Measurements from ENCODE around the gene GLRA3.

DNA sequence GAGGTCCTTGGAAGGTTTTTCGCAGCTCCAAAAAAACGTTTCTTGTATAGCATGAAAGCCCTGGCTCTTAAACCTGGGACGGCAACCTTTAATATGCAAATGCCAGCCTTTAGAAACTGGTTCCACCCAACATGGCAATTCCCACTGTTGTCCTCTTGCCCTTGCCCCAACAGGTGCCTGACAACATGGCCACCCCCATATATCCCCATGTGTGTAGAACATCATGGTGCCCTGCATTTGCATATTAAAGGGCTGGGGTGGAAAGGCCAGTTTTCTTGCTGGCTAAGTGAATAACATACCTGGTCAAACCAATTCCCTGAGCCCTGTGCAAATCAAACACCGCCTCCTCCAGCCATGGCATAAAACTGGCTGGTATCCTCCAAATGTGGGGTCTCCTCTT lies 26.0 kb upstream of the GLRA3 start:
- TF ChIP-seq POLR2A (IDR thresholded peaks at IDR 0.05; ENCODE audit: low read depth, low read length) = no peak
- TF ChIP-seq CTCF (IDR thresholded peaks at IDR 0.05; ENCODE audit: extremely low read depth in 1 of 2, insufficient read depth in 1 of 2, low read depth in 1 of 2, low read length in 2 of 2) = no peak
- TF ChIP-seq EZH2 (IDR thresholded peaks at IDR 0.05; ENCODE audit: borderline replicate concordance, low read depth, low read length, severe bottlenecking) = no peak
